ENCODE measurements around the gene BYSL. TPM values are rescaled to one million over a fixed set of nuclear protein-coding genes. Genes with fewer than 3 reads are reported as not detected.

The BYSL gene
- total RNA-seq, 4 donors from 2014 or later: 4.4 to 12.4 (median 6.1) TPM

DNA sequence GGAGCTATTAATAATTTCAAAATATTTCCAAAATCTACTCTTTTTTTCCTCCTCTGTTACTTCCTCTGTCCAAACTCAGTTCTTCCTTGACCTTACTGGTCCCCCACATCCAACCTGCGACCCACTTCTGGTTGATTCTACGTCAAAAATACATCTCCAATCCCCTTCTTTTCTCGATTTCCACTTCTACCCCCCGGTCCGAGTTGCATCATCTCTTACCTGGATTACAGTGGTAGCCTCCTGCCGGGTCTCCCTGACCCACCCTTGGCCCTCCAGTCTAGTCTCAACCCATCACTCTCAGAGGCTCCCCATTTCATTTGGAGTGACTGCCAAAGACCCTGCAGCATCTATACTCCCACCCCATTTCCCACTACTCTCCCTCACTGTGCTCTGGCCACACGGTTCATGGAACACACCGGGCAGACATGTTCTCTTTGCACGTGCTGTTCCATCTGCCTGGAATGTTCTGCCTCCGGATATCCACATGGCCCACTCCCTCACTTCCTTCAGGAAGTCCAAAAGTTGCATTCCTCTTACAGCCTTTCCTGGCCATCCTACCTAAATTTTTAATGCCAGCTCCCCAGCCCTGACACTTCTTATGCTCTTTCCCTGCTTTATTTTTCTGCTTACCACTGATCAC, 26.4 kb downstream of the BYSL start:
- Histone ChIP-seq H3K36me3 (no peaks in the 10 kb centered on the region), H3K9me3 (no peaks in the 10 kb centered on the region), H3K4me1 (no peaks in the 10 kb centered on the region), H3K27me3 (no peaks in the 10 kb centered on the region), H3K4me3 (no peak overlapping the region), H3K27ac (no peak overlapping the region)
- TF ChIP-seq, protein P1, sequence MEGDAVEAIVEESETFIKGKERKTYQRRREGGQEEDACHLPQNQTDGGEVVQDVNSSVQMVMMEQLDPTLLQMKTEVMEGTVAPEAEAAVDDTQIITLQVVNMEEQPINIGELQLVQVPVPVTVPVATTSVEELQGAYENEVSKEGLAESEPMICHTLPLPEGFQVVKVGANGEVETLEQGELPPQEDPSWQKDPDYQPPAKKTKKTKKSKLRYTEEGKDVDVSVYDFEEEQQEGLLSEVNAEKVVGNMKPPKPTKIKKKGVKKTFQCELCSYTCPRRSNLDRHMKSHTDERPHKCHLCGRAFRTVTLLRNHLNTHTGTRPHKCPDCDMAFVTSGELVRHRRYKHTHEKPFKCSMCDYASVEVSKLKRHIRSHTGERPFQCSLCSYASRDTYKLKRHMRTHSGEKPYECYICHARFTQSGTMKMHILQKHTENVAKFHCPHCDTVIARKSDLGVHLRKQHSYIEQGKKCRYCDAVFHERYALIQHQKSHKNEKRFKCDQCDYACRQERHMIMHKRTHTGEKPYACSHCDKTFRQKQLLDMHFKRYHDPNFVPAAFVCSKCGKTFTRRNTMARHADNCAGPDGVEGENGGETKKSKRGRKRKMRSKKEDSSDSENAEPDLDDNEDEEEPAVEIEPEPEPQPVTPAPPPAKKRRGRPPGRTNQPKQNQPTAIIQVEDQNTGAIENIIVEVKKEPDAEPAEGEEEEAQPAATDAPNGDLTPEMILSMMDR (IDR thresholded peaks at IDR 0.05): no peak
- no peak for TF ChIP-seq POLR2A (IDR thresholded peaks at IDR 0.05)
- DNase-seq: no peak

DNA sequence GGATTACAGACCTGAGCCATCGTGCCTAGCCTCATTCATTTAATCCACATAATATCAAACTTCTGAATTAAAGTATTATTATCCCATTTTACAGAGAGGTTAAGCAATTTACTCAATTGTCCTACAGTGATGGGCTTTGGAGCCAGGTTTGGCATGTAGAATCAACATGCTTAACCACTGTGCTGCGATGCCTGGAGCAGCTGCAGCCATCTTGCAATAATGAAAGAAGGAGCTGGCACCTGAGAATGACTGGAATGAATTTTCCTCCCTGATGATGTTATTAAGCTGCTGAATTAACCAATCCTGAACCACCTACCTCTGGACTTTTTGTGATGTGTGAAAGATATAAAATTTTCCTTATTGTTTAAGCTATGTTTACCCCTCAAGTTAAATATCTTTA, 33.4 kb downstream of the BYSL start:
- H3K4me1 ChIP-seq: no peaks in the 10 kb centered on the region
- H3K9me3 ChIP-seq: no peaks in the 10 kb centered on the region
- no peaks in the 10 kb centered on the region for H3K36me3 ChIP-seq
- no peak for DNase-seq
- H3K4me3 ChIP-seq: no peak overlapping the region
- no peak for TF ChIP-seq POLR2A (IDR thresholded peaks at IDR 0.05)
- TF ChIP-seq, protein P1 (IDR thresholded peaks at IDR 0.05): no peak
- H3K27me3 ChIP-seq: no peaks in the 10 kb centered on the region
- no peak overlapping the region for H3K27ac ChIP-seq

DNA sequence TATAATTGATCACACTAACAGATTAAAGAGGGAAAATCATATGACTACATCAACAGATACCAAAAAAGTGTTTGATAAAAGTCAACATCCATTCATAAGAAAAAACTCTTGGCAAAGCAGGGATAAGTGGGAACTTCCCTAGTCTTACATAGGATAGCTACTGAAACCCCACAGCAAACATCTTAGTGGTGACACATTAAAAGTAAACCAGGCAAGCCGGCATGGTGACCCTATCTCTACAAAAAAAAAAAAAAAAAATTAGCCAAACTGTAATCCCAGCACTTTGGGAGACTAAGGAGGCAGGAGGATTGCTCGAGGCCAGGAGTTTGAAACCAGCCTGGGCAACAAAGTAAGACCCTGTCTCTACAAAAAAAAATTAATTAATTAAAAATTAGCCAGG, 34.1 kb downstream of the BYSL start:
- Histone ChIP-seq H3K4me3 (no peak overlapping the region), H3K36me3 (no peaks in the 10 kb centered on the region), H3K27me3 (no peaks in the 10 kb centered on the region), H3K9me3 (no peaks in the 10 kb centered on the region), H3K27ac (no peak overlapping the region), H3K4me1 (no peaks in the 10 kb centered on the region)
- DNase-seq: no peak
- TF ChIP-seq, protein P1 (IDR thresholded peaks at IDR 0.05): no peak
- no peak for TF ChIP-seq POLR2A (IDR thresholded peaks at IDR 0.05)

DNA sequence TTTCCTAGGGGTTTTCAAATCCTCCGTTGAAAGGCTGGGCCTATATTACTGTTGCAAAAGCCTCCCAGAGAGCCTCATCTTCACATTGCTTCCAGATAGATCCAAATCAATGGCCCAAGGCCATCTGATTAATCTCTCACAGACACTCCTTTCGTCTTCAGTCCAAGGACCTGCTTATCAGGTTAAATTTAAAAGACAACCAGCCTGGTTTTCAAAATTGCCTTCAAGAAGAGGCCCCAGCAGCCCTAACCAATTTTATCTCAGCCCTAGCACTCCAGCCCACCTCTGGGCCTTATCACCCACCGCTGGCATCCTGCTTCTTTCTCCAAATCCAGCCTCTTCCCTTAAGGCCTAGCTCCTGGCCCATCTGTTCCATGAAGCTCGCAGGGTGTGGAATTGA, 35.8 kb downstream of the BYSL start:
- Histone ChIP-seq H3K36me3 (no peaks in the 10 kb centered on the region), H3K27ac (no peak overlapping the region), H3K9me3 (no peaks in the 10 kb centered on the region), H3K4me3 (no peak overlapping the region), H3K4me1 (no peaks in the 10 kb centered on the region), H3K27me3 (no peaks in the 10 kb centered on the region)
- no peak for DNase-seq
- TF ChIP-seq POLR2A (IDR thresholded peaks at IDR 0.05): no peak
- TF ChIP-seq, protein P1 (IDR thresholded peaks at IDR 0.05): no peak

DNA sequence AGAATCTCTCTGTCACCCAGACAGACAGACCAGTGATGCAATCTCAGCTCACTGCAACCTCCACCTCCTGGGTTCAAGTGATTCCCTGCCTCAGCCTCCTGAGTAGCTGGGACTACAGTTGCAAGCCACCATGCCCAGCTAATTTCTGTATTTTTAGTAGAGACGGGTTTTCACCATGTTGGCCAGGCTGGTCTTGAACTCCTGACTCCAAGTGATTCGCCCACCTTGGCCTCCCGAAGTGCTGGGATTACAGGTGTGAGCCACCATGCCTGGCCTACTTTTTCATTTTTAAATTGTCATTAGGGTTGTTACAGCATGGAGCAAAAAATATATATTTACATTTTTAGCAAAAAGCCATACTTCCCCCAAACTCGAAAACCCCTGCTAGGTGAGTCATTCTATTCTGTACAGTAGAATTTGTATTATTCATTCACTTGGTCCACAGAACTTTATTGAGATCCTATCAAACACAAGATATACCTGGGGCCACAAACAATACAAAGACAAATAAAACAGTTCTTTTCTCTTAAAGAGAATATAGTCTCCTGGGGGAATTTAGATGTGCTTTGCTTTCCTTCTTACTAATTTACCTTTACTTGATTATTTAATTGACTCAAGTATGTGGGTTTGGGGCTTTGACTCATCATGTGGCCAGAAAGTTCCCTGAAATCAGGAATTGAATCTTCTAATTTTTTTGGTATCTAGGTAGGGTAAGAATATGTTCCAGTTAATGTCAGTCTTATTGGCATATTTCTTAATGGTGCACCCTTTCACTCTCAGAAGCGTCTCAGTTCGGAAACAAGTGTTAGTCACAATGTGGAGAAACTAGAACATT, 36.9 kb downstream of the BYSL start:
- Histone ChIP-seq H3K4me3 (no peak overlapping the region), H3K4me1 (no peaks in the 10 kb centered on the region), H3K27me3 (no peaks in the 10 kb centered on the region), H3K36me3 (no peaks in the 10 kb centered on the region), H3K27ac (no peak overlapping the region), H3K9me3 (no peaks in the 10 kb centered on the region)
- TF ChIP-seq POLR2A (IDR thresholded peaks at IDR 0.05): no peak
- TF ChIP-seq, protein P1 (IDR thresholded peaks at IDR 0.05): no peak
- no peak for DNase-seq
